HG02852 (cell line): ENCODE results near the gene DUSP22.
"Not testable (repeated sequence)": the region's sequence is repeated elsewhere in the genome, so short reads cannot be mapped to it uniquely, and the experiment has no call there.

Experiments
- ATAC-seq: cut with Tn5 transposase; IDR thresholded peaks from one replicate; pipeline ENCODE4 v1.9.1; 2021; ENCODE audit warnings: mild to moderate bottlenecking, moderate library complexity; ENCODE audit not compliant: unreplicated experiment

DUSP22 gene

GRCh38 chr6:322940-323729 lies 30.8 kb downstream of the DUSP22 start:
- ATAC-seq = no peak

- no peak for ATAC-seq
Observed at GRCh38 chr6:323730-324088, 31.4 kb downstream of the DUSP22 start.

GRCh38 chr6:324116-324728 lies 31.9 kb downstream of the DUSP22 start:
- ATAC-seq = no peak

- no peak for ATAC-seq
Observed at GRCh38 chr6:324729-325125, 32.4 kb downstream of the DUSP22 start.

GRCh38 chr6:325161-325860 lies 33.0 kb downstream of the DUSP22 start:
- not testable (repeated sequence) for ATAC-seq

- not testable (repeated sequence) for ATAC-seq
Observed at GRCh38 chr6:326066-326465, 33.8 kb downstream of the DUSP22 start.

- no peak for ATAC-seq
Observed at GRCh38 chr6:326896-327537, 34.7 kb downstream of the DUSP22 start.

GRCh38 chr6:327538-328116 lies 35.3 kb downstream of the DUSP22 start:
- no peak for ATAC-seq

GRCh38 chr6:328136-328670 lies 35.9 kb downstream of the DUSP22 start:
- peak; percentile 73 for ATAC-seq

- no peak for ATAC-seq
Observed at GRCh38 chr6:328924-329323, 36.6 kb downstream of the DUSP22 start.

GRCh38 chr6:329888-330691 lies 37.8 kb downstream of the DUSP22 start:
- ATAC-seq = no peak

- ATAC-seq = no peak
Observed at GRCh38 chr6:330948-331347, 38.7 kb downstream of the DUSP22 start.

- peak; percentile 47 for ATAC-seq
Observed at GRCh38 chr6:331622-332521, 39.6 kb downstream of the DUSP22 start.

GRCh38 chr6:332671-333070 lies 40.4 kb downstream of the DUSP22 start:
- no peak for ATAC-seq

GRCh38 chr6:333379-334002 lies 41.2 kb downstream of the DUSP22 start:
- no peak for ATAC-seq

- ATAC-seq = no peak
Observed at GRCh38 chr6:334536-335510, 42.5 kb downstream of the DUSP22 start.

GRCh38 chr6:335572-335971 lies 43.3 kb downstream of the DUSP22 start:
- no peak for ATAC-seq
